Hepatocyte (in vitro differentiated cells): ENCODE data around the gene PDLIM5. TPM values are rescaled to one million over a fixed set of nuclear protein-coding genes. Genes with fewer than 3 reads are reported as not detected.

ENCODE experiments used
- DNase-seq: peaks from one replicate; pipeline ENCODE4 v3.0.0-alpha.2; 2016; ENCODE audit warnings: low spot score
- H2AFZ ChIP-seq: fragments of 200-600 bp; sonication (generic); 2 replicates; pipeline ENCODE4 v1.6.0; 2016; ENCODE audit warnings: antibody characterized with exemption, mild to moderate bottlenecking
- H3K27ac ChIP-seq: fragments of 200-600 bp; sonication (generic); 2 replicates; pipeline ENCODE4 v1.5.1; 2016; ENCODE audit warnings: mild to moderate bottlenecking
- H3K27me3 ChIP-seq: fragments of 200-600 bp; sonication (generic); 2 replicates; pipeline ENCODE4 v1.6.1; 2016
- H3K36me3 ChIP-seq: fragments of 200-600 bp; sonication (generic); replicated peaks from 2 replicates; pipeline ENCODE4 v1.5.1; 2016; ENCODE audit warnings: low read depth; ENCODE audit not compliant: insufficient read depth
- H3K4me1 ChIP-seq: fragments of 200-600 bp; sonication (generic); 2 replicates; pipeline ENCODE4 v1.5.1; 2016; ENCODE audit warnings: mild to moderate bottlenecking, moderate library complexity; ENCODE audit not compliant: insufficient read depth
- H3K4me2 ChIP-seq: fragments of 200-600 bp; sonication (generic); 2 replicates; pipeline ENCODE4 v1.6.0; 2016
- H3K4me3 ChIP-seq: fragments of 200-600 bp; sonication (generic); 2 replicates; pipeline ENCODE4 v1.5.1; 2016; ENCODE audit warnings: mild to moderate bottlenecking
- H3K79me2 ChIP-seq: fragments of 200-600 bp; sonication (generic); 2 replicates; pipeline ENCODE4 v1.6.0; 2017; ENCODE audit warnings: mild to moderate bottlenecking
- H3K9me2 ChIP-seq: fragments of 200-600 bp; sonication (generic); replicated peaks from 2 replicates; pipeline ENCODE4 v1.6.0; 2017; ENCODE audit warnings: mild to moderate bottlenecking; ENCODE audit not compliant: insufficient read depth
- H3K9me3 ChIP-seq: fragments of 200-600 bp; sonication (generic); 2 replicates; pipeline ENCODE4 v1.5.1; 2016; ENCODE audit warnings: low read depth, mild to moderate bottlenecking
- H4K20me1 ChIP-seq: fragments of 200-600 bp; sonication (generic); 2 replicates; pipeline ENCODE4 v1.6.0; 2016; ENCODE audit warnings: mild to moderate bottlenecking; ENCODE audit not compliant: insufficient read depth, poor library complexity, severe bottlenecking
- EZH2 ChIP-seq: fragments of 200-600 bp; sonication (generic); IDR thresholded peaks from 2 replicates; pipeline ENCODE4 v1.6.1; 2016; ENCODE audit warnings: antibody characterized with exemption, mild to moderate bottlenecking, borderline replicate concordance
- EZH2phosphoT487 ChIP-seq: fragments of 200-600 bp; sonication (generic); IDR thresholded peaks from one replicate; pipeline ENCODE4 v1.6.1; 2018; ENCODE audit warnings: antibody characterized with exemption, mild to moderate bottlenecking, low read depth, moderate library complexity; ENCODE audit not compliant: unreplicated experiment, severe bottlenecking
- WGBS: methylation state at CpG from one replicate; pipeline ENCODE4 v1.1.6; 2016; ENCODE audit warnings: low lambda C conversion rate; ENCODE audit errors: missing lambda C conversion rate; 5-methylcytosine and 5-hydroxymethylcytosine counted together
- polyA plus RNA-seq: library from polyadenylated mRNA; unstranded; fragments of >200 nt; fragmentation: Nextera tagmentation; extraction: Ambion mirVana; gene quantifications from 2 replicates; pipeline ENCODE4 v1.2.1, GENCODE V29; 2016
- total RNA-seq: library from RNA; depleted of rRNA; stranded (reverse); fragments of >200 nt; gene quantifications from 2 replicates; pipeline ENCODE4 v1.2.3, GENCODE V29; 2014
- TF ChIP-seq, protein P1 (sequence below): fragments of 200-600 bp; sonication (generic); IDR thresholded peaks from 2 replicates; pipeline ENCODE4 v1.5.1; 2016; ENCODE audit warnings: antibody characterized with exemption, mild to moderate bottlenecking; ENCODE audit not compliant: poor library complexity

Gene PDLIM5
- total and polyA plus RNA-seq, 2 experiments from 2014 or later, result 97.1 to 121 TPM

- 53% methylated on average over 7 of the region's 7 CpGs for WGBS
- no peak overlapping the region for H2AFZ ChIP-seq
- H3K4me3 ChIP-seq, result no peak overlapping the region
- TF ChIP-seq EZH2 (no peak), EZH2phosphoT487 (no peak)
- TF ChIP-seq, protein P1, sequence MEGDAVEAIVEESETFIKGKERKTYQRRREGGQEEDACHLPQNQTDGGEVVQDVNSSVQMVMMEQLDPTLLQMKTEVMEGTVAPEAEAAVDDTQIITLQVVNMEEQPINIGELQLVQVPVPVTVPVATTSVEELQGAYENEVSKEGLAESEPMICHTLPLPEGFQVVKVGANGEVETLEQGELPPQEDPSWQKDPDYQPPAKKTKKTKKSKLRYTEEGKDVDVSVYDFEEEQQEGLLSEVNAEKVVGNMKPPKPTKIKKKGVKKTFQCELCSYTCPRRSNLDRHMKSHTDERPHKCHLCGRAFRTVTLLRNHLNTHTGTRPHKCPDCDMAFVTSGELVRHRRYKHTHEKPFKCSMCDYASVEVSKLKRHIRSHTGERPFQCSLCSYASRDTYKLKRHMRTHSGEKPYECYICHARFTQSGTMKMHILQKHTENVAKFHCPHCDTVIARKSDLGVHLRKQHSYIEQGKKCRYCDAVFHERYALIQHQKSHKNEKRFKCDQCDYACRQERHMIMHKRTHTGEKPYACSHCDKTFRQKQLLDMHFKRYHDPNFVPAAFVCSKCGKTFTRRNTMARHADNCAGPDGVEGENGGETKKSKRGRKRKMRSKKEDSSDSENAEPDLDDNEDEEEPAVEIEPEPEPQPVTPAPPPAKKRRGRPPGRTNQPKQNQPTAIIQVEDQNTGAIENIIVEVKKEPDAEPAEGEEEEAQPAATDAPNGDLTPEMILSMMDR, result no peak
- H3K4me1 ChIP-seq, result no peaks in the 10 kb centered on the region
- H3K4me2 ChIP-seq, result no peak overlapping the region
- H3K9me3 ChIP-seq, result no peaks in the 10 kb centered on the region
- H3K79me2 ChIP-seq, result no peaks in the 10 kb centered on the region
- no peak for DNase-seq
- no peaks in the 10 kb centered on the region for H3K27me3 ChIP-seq
- no peaks in the 10 kb centered on the region for H3K9me2 ChIP-seq
- no peaks in the 10 kb centered on the region for H4K20me1 ChIP-seq
- no peaks in the 10 kb centered on the region for H3K36me3 ChIP-seq
- no peak overlapping the region for H3K27ac ChIP-seq
Measured at GRCh38 chr4:94668724-94669123, 217.0 kb downstream of the PDLIM5 start.

GRCh38 chr4:94669672-94670664 is 218.2 kb downstream of the PDLIM5 start:
- Histone ChIP-seq H2AFZ (no peak overlapping the region), H3K4me2 (no peak overlapping the region), H3K9me2 (no peaks in the 10 kb centered on the region), H3K9me3 (no peaks in the 10 kb centered on the region), H3K27me3 (no peaks in the 10 kb centered on the region), H3K27ac (no peak overlapping the region), H3K4me1 (no peaks in the 10 kb centered on the region), H3K36me3 (no peaks in the 10 kb centered on the region), H3K4me3 (no peak overlapping the region), H3K79me2 (no peaks in the 10 kb centered on the region), H4K20me1 (no peaks in the 10 kb centered on the region)
- no peak for TF ChIP-seq EZH2phosphoT487
- TF ChIP-seq, protein P1, result no peak
- no peak for TF ChIP-seq EZH2
- 77% methylated on average over 6 of the region's 6 CpGs for WGBS
- no peak for DNase-seq

DNA sequence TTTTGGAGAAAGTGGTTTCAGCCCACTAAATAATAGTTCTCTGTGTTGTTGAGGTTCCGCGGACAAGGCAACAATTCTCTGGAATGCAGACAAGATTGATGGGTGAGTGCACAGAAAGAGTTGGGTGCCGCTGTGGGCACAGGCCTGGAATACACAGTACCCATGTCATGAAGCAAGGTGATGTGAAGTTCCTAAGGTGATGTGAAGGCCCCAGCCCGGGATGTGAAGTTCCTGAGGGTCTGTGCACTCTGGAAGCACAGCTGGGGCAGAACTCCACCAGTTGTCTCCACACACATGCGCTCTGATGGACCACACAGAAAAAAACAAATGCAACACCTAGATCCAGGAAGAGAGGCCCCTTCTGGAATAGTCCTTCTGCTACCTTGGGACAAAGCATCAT is 219.4 kb downstream of the PDLIM5 start:
- no peak for DNase-seq
- H3K4me2 ChIP-seq, result no peak overlapping the region
- no peaks in the 10 kb centered on the region for H3K4me1 ChIP-seq
- H3K79me2 ChIP-seq, result no peaks in the 10 kb centered on the region
- WGBS, result 78% methylated on average over 5 of the region's 5 CpGs
- H3K4me3 ChIP-seq, result no peak overlapping the region
- no peaks in the 10 kb centered on the region for H4K20me1 ChIP-seq
- H3K9me2 ChIP-seq, result no peaks in the 10 kb centered on the region
- no peak overlapping the region for H2AFZ ChIP-seq
- no peaks in the 10 kb centered on the region for H3K27me3 ChIP-seq
- H3K36me3 ChIP-seq, result no peaks in the 10 kb centered on the region
- no peak for TF ChIP-seq EZH2
- TF ChIP-seq, protein P1, result no peak
- TF ChIP-seq EZH2phosphoT487, result no peak
- no peaks in the 10 kb centered on the region for H3K9me3 ChIP-seq
- no peak overlapping the region for H3K27ac ChIP-seq
